K562 (cell line): ENCODE results near the gene ARFRP1. TPM values are rescaled to one million over a fixed set of nuclear protein-coding genes. Genes with fewer than 3 reads are reported as not detected.

Source experiments
- ATAC-seq: fragments of 200-7000 bp; cut with Tn5 transposase; 3 replicates; pipeline ENCODE4 v1.9.1; 2020; ENCODE audit warnings: moderate library complexity
- BruUV-seq: library from RNA; stranded (reverse); fragments of 400-500 nt; replicated peaks from 2 replicates; lab custom pipeline; 2021; lab: Mats Ljungman, UMichigan
- CTCF ChIA-PET: fragments of 300-600 bp; formaldehyde crosslinking; extraction: SDS; loops from one replicate; lab custom pipeline; 2021; ENCODE audit warnings: low intra/inter-chr PET ratio; lab: Yijun Ruan, JAX
- POLR2A ChIA-PET: fragments of 300-600, 350-650 bp; sonication (Branson Sonifier 250); formaldehyde crosslinking; extraction: SDS; loops from one replicate; lab custom pipeline; 2021; ENCODE audit warnings: antibody characterized with exemption, inconsistent platforms; lab: Yijun Ruan, JAX
- DNase-seq, 4 experiments: peaks; one replicate each; pipeline versions ENCODE4 v3.0.0 to v3.0.0-alpha.2; 2011 to 2018; ENCODE audit warnings: low spot score in 3 of 4, mixed read lengths in 3 of 4; ENCODE audit errors: extremely low read depth in 1 of 4
- FAIRE-seq: peaks from 2 replicates; lab custom pipeline; 2011; peaks lifted over from hg19 to GRCh38; lab: Jason Lieb, UNC
- H2AFZ ChIP-seq: 2 replicates; pipeline ENCODE4 v1.6.0; 2011; ENCODE audit warnings: low read depth, low read length, control low read depth, inconsistent platforms
- H3K27ac ChIP-seq: fragments of 200-600 bp; 3 replicates; pipeline ENCODE4 v1.8.0; 2011; ENCODE audit warnings: low read depth, mild to moderate bottlenecking, control low read depth, inconsistent platforms, low read length, moderate library complexity, mixed read lengths; ENCODE audit errors: extremely low read depth
- H3K27me3 ChIP-seq, 2 experiments: fragments of 300-600 bp in 1 of 2; 2 replicates in 1 of 2; 3 replicates in 1 of 2; pipeline versions ENCODE4 v1.6.0 to v1.8.0; 2011; ENCODE audit warnings: inconsistent platforms in 2 of 2, low read length in 2 of 2, mild to moderate bottlenecking in 1 of 2, mixed read lengths in 1 of 2, moderate library complexity in 1 of 2; ENCODE audit not compliant: control insufficient read depth in 2 of 2, insufficient read depth in 2 of 2
- H3K36me3 ChIP-seq: fragments of 300-600 bp; 3 replicates; pipeline ENCODE4 v1.8.0; 2011; ENCODE audit warnings: mild to moderate bottlenecking, low read length, inconsistent platforms; ENCODE audit not compliant: control insufficient read depth, insufficient read depth
- H3K4me1 ChIP-seq, 2 experiments: fragments of 200-600 bp in 1 of 2; replicated peaks in 1 of 2; 2 replicates in 1 of 2; 3 replicates in 1 of 2; pipeline versions ENCODE4 v1.5.1 to v1.8.0; 2011; ENCODE audit warnings: inconsistent platforms in 2 of 2, low read length in 2 of 2, mild to moderate bottlenecking in 1 of 2, mixed read lengths in 1 of 2, moderate library complexity in 1 of 2; ENCODE audit not compliant: control insufficient read depth in 2 of 2, insufficient read depth in 2 of 2
- H3K4me2 ChIP-seq: 2 replicates; pipeline ENCODE4 v1.6.1; 2011; ENCODE audit warnings: low read length, control low read depth, inconsistent platforms, mixed read lengths; ENCODE audit not compliant: insufficient read depth
- H3K4me3 ChIP-seq: fragments of 200-600 bp; sonication (generic), shearing (Covaris generic); 2 replicates; pipeline ENCODE4 v1.5.1; 2016; ENCODE audit warnings: control low read depth, inconsistent platforms
- H3K79me2 ChIP-seq: fragments of 200-600 bp; 3 replicates; pipeline ENCODE4 v1.8.0; 2011; ENCODE audit warnings: low read length, inconsistent platforms; ENCODE audit not compliant: control insufficient read depth, insufficient read depth
- H3K9ac ChIP-seq, 2 experiments: 2 replicates each; pipeline versions ENCODE4 v1.6.0 to v1.6.1; 2011; ENCODE audit warnings: low read depth in 2 of 2, low read length in 2 of 2, control low read depth in 1 of 2, inconsistent platforms in 1 of 2, mild to moderate bottlenecking in 1 of 2, mixed read lengths in 1 of 2; ENCODE audit not compliant: insufficient read depth in 1 of 2
- H3K9me1 ChIP-seq: one replicate; pipeline ENCODE4 v1.6.0; 2011; ENCODE audit warnings: inconsistent platforms, mild to moderate bottlenecking, low read length, moderate library complexity; ENCODE audit not compliant: control insufficient read depth, insufficient read depth
- H3K9me3 ChIP-seq: replicated peaks from 2 replicates; pipeline ENCODE4 v1.5.1; 2011; ENCODE audit warnings: low read depth, low read length, inconsistent platforms; ENCODE audit not compliant: control insufficient read depth, insufficient read depth
- H4K20me1 ChIP-seq: replicated peaks from 2 replicates; pipeline ENCODE4 v1.6.1; 2011; ENCODE audit warnings: low read length, inconsistent platforms, mixed read lengths; ENCODE audit not compliant: control insufficient read depth, insufficient read depth
- FIP1L1 ChIP-seq: fragments of 200-400 bp; formaldehyde crosslinking; IDR thresholded peaks from 2 replicates; pipeline ENCODE4 v1.6.1; 2018; ENCODE audit warnings: mild to moderate bottlenecking, low read depth, low read length; ENCODE audit not compliant: poor library complexity, severe bottlenecking
- KLF13 ChIP-seq: fragments of 450-650 bp; IDR thresholded peaks from 2 replicates; pipeline ENCODE4 v1.6.1; 2016; ENCODE audit warnings: missing genetic modification characterization, low read depth, mild to moderate bottlenecking, missing compliant biosample characterization, moderate library complexity, borderline replicate concordance
- MEF2D ChIP-seq: conservative IDR thresholded peaks from 2 replicates; pipeline ENCODE4 v1.6.1; 2016; ENCODE audit warnings: low read depth, missing genetic modification characterization, missing compliant biosample characterization
- POLR2G ChIP-seq: fragments of 200-400 bp; formaldehyde crosslinking; IDR thresholded peaks from 2 replicates; pipeline ENCODE4 v1.6.1; 2017; ENCODE audit warnings: low read depth, mild to moderate bottlenecking, antibody characterized with exemption, low read length, moderate library complexity
- SNRNP70 ChIP-seq: fragments of 200-400 bp; formaldehyde crosslinking; optimal IDR thresholded peaks from 2 replicates; pipeline ENCODE3; 2017; ENCODE audit warnings: low read depth, low read length
- STAG1 ChIP-seq: sonication (generic); formaldehyde crosslinking; IDR thresholded peaks from 2 replicates; pipeline ENCODE4 v1.5.0; 2020; ENCODE audit warnings: missing genetic modification reagents, borderline replicate concordance
- TAF15 ChIP-seq: fragments of 200-400 bp; formaldehyde crosslinking; IDR thresholded peaks from 2 replicates; pipeline ENCODE4 v1.6.1; 2017; ENCODE audit warnings: mild to moderate bottlenecking, low read depth, low read length, moderate library complexity
- WHSC1 ChIP-seq: IDR thresholded peaks from one replicate; pipeline ENCODE4 v1.6.1; 2012; ENCODE audit warnings: low read length, control low read depth, inconsistent platforms
- ZBED1 ChIP-seq: IDR thresholded peaks from 2 replicates; pipeline ENCODE4 v1.6.1; 2014
- WGBS: fragments of 100-300 bp; shearing (Covaris generic); methylation state at CpG from one replicate; pipeline ENCODE4 v1.1.6; 2016; ENCODE audit warnings: low coverage, mixed read lengths; ENCODE audit not compliant: insufficient coverage; ENCODE audit errors: missing lambda C conversion rate; 5-methylcytosine and 5-hydroxymethylcytosine counted together
- in situ Hi-C: fragments of 300-500 bp; cut with MboI; formaldehyde crosslinking; loops from 4 replicates; pipeline ENCODE4 v1.15.0; 2018; ENCODE audit warnings: inconsistent platforms, mixed read lengths
- intact Hi-C: fragments of 100-400 bp; cut with micrococcal nuclease; formaldehyde crosslinking; loops from 2 replicates; pipeline ENCODE4 v1.14.2; 2022
- polyA plus RNA-seq, 8 experiments: library from polyadenylated mRNA; depleted of rRNA in 4 of 8; stranded (reverse) in 5 of 8; unstranded in 3 of 8; fragments of >200 nt; fragmentation: Nextera tagmentation in 2 of 8; fragmentation: Illumina TruSeq in 1 of 8; extraction: Ambion mirVana in 2 of 8; extraction: Trizol in 1 of 8; gene quantifications; 2 replicates each; pipeline versions ENCODE4 v1.2.1 to v1.2.3, GENCODE V29; 2011 to 2014; ENCODE audit warnings: inconsistent platforms in 1 of 8, missing spikeins in 1 of 8
- total RNA-seq, 7 experiments: library from RNA; depleted of rRNA in 6 of 7; stranded (reverse); fragments of >200 nt in 6 of 7; fragmentation: Illumina TruSeq in 2 of 7; extraction: Trizol in 2 of 7; gene quantifications; 2 replicates each; pipeline versions ENCODE4 v1.2.1 to v1.2.3, GENCODE V29; 2011 to 2021; ENCODE audit warnings: low replicate concordance in 1 of 7
- TF ChIP-seq, protein P1 (sequence below): fragments of 250-450 bp; sonication (Bioruptor Pico); IDR thresholded peaks from 2 replicates; pipeline ENCODE4 v1.4.0; 2020; ENCODE audit warnings: borderline replicate concordance

The ARFRP1 gene
- total and polyA plus RNA-seq, 9 of the 15 experiments (the other 6 are each of a cell fraction or from before 2014, with no cell fraction given), result 2.2 to 78.9 (median 37.3) TPM

- no peaks in the 10 kb centered on the region for H3K27me3 ChIP-seq
- H3K9ac ChIP-seq, result no peak overlapping the region; a peak in 1 of 4 replicates
- FAIRE-seq (no peak), DNase-seq (peak in 1 of 4 experiments; percentile 33), ATAC-seq (no peak)
- H3K9me3 ChIP-seq, result no peaks in the 10 kb centered on the region
- no peak overlapping the region for H3K4me3 ChIP-seq
- in situ Hi-C loops, result no loop called here
- 65% methylated on average over 3 of the region's 6 CpGs for WGBS
- no peaks in the 10 kb centered on the region; the same call in 1 of the 2 replicates for H4K20me1 ChIP-seq
- no peaks in the 10 kb centered on the region for H3K79me2 ChIP-seq
- peaks cover 29% of the 10 kb centered on the region; the same call in 2 of the 3 replicates for H3K36me3 ChIP-seq
- intact Hi-C loops, result no loop called here
- peak; percentile 63 for TF ChIP-seq POLR2G
- TF ChIP-seq ZBED1, result 0 out of 2 replicates have a peak, but pooled peaks have one; percentile 16
- no peak for TF ChIP-seq MEF2D (tag)
- peak; percentile 9 for TF ChIP-seq SNRNP70
- H3K27ac ChIP-seq, result no peak overlapping the region
- POLR2A ChIA-PET, result no interaction called here
- no peaks in the 10 kb centered on the region for H3K9me1 ChIP-seq
- H3K4me2 ChIP-seq, result no peak overlapping the region
- no TSS peak for BruUV-seq
- peaks cover 9 to 78% of the 10 kb centered on the region in 2 experiments for H3K4me1 ChIP-seq
- CTCF ChIA-PET, result no interaction called here
- no peak overlapping the region for H2AFZ ChIP-seq
Observed at GRCh38 chr20:63696306-63696627, 11.5 kb downstream of the ARFRP1 start.

- H3K27me3 ChIP-seq, result no peaks in the 10 kb centered on the region
- CTCF ChIA-PET, result no interaction called here
- no peaks in the 10 kb centered on the region for H3K9me1 ChIP-seq
- peak overlapping the region in 1 of 2 experiments; percentile 36; a peak in 1 of 4 replicates for H3K9ac ChIP-seq
- intact Hi-C loops, result no loop called here
- H3K4me1 ChIP-seq, result peaks cover 9 to 76% of the 10 kb centered on the region in 2 experiments
- no peaks in the 10 kb centered on the region for H3K79me2 ChIP-seq
- ATAC-seq, result no peak
- H3K27ac ChIP-seq, result no peak overlapping the region
- H4K20me1 ChIP-seq, result no peaks in the 10 kb centered on the region; the same call in 1 of the 2 replicates
- no peaks in the 10 kb centered on the region for H3K9me3 ChIP-seq
- in situ Hi-C loops, result no loop called here
- no peak overlapping the region for H2AFZ ChIP-seq
- WGBS, result 92% methylated on average over 19 of the region's 25 CpGs
- DNase-seq, result peak in 1 of 4 experiments; percentile 7
- FAIRE-seq, result no peak
- POLR2A ChIA-PET, result no interaction called here
- H3K4me3 ChIP-seq, result no peak overlapping the region
- no TSS peak for BruUV-seq
- peaks cover 31% of the 10 kb centered on the region; the same call in 2 of the 3 replicates for H3K36me3 ChIP-seq
- H3K4me2 ChIP-seq, result no peak overlapping the region
- TF ChIP-seq STAG1 (CRISPR knock-in tag) (0 out of 2 replicates have a peak, but pooled peaks have one; percentile 12), SNRNP70 (peak; percentile 68), KLF13 (tag) (no peak), TAF15 (peak; percentile 90), FIP1L1 (peak; percentile 18), POLR2G (peak; percentile 67), WHSC1 (no peak)
- TF ChIP-seq, protein P1, sequence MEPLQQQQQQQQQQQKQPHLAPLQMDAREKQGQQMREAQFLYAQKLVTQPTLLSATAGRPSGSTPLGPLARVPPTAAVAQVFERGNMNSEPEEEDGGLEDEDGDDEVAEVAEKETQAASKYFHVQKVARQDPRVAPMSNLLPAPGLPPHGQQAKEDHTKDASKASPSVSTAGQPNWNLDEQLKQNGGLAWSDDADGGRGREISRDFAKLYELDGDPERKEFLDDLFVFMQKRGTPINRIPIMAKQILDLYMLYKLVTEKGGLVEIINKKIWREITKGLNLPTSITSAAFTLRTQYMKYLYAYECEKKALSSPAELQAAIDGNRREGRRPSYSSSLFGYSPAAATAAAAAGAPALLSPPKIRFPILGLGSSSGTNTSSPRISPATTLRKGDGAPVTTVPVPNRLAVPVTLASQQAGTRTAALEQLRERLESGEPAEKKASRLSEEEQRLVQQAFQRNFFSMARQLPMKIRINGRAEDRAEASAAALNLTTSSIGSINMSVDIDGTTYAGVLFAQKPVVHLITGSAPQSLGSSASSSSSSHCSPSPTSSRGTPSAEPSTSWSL (CRISPR knock-in tag), result no peak
Observed at GRCh38 chr20:63695424-63696305, 12.1 kb downstream of the ARFRP1 start.
